Neural progenitor cell (in vitro differentiated cells): Measurements from ENCODE around the gene GPNMB. TPM values are rescaled to one million over a fixed set of nuclear protein-coding genes. Genes with fewer than 3 reads are reported as not detected.

ENCODE experiments used
- DNase-seq: peaks from one replicate; pipeline ENCODE4 v3.0.0-alpha.2; 2016; ENCODE audit warnings: low spot score
- H2AFZ ChIP-seq: fragments of 200-600 bp; sonication (generic); replicated peaks from 2 replicates; pipeline ENCODE4 v1.6.1; 2016; ENCODE audit warnings: antibody characterized with exemption
- H3F3A ChIP-seq: fragments of 200-600 bp; sonication (generic); 2 replicates; pipeline ENCODE4 v1.6.1; 2016; ENCODE audit warnings: antibody characterized with exemption, low read depth
- H3K27ac ChIP-seq: fragments of 200-600 bp; sonication (generic); 2 replicates; pipeline ENCODE4 v1.5.1; 2016; ENCODE audit warnings: mild to moderate bottlenecking
- H3K27me3 ChIP-seq: fragments of 200-600 bp; sonication (generic); 2 replicates; pipeline ENCODE4 v1.6.1; 2016; ENCODE audit warnings: mild to moderate bottlenecking, moderate library complexity
- H3K36me3 ChIP-seq: fragments of 200-600 bp; sonication (generic); 2 replicates; pipeline ENCODE4 v1.5.1; 2016
- H3K4me1 ChIP-seq: fragments of 200-600 bp; sonication (generic); 2 replicates; pipeline ENCODE4 v1.6.1; 2016; ENCODE audit warnings: mixed run types
- H3K4me2 ChIP-seq: fragments of 200-600 bp; sonication (generic); 2 replicates; pipeline ENCODE4 v1.6.1; 2016
- H3K4me3 ChIP-seq: fragments of 200-600 bp; sonication (generic); 2 replicates; pipeline ENCODE4 v1.5.1; 2016
- H3K79me2 ChIP-seq: fragments of 200-600 bp; sonication (generic); 2 replicates; pipeline ENCODE4 v1.6.1; 2016; ENCODE audit warnings: low read depth
- H3K9ac ChIP-seq: fragments of 200-600 bp; sonication (generic); 2 replicates; pipeline ENCODE4 v1.6.1; 2016
- H3K9me3 ChIP-seq: fragments of 200-600 bp; sonication (generic); 2 replicates; pipeline ENCODE4 v1.5.1; 2016; ENCODE audit warnings: low read depth
- H4K20me1 ChIP-seq: fragments of 200-600 bp; sonication (generic); 2 replicates; pipeline ENCODE4 v1.6.1; 2016; ENCODE audit warnings: low read depth
- H3K27ac Mint-ChIP-seq: 3 replicates; pipeline ENCODE4 v1.8.0; 2021; ENCODE audit warnings: mixed read lengths
- H3K27me3 Mint-ChIP-seq: 2 replicates; pipeline ENCODE4 v1.8.0; 2022; ENCODE audit warnings: low read depth, mild to moderate bottlenecking, inconsistent platforms, moderate library complexity, mixed read lengths; ENCODE audit not compliant: insufficient read depth
- H3K36me3 Mint-ChIP-seq: 3 replicates; pipeline ENCODE4 v1.8.0; 2021; ENCODE audit warnings: mixed read lengths
- H3K4me1 Mint-ChIP-seq: 3 replicates; pipeline ENCODE4 v1.8.0; 2021; ENCODE audit warnings: mixed read lengths
- H3K4me3 Mint-ChIP-seq: 3 replicates; pipeline ENCODE4 v1.8.0; 2021; ENCODE audit warnings: mild to moderate bottlenecking, moderate library complexity, mixed read lengths
- H3K9me3 Mint-ChIP-seq: 3 replicates; pipeline ENCODE4 v1.8.0; 2020; ENCODE audit warnings: mixed read lengths
- EZH2 ChIP-seq: fragments of 200-600 bp; sonication (generic); IDR thresholded peaks from 2 replicates; pipeline ENCODE4 v1.6.1; 2017; ENCODE audit warnings: antibody characterized with exemption, mild to moderate bottlenecking, moderate library complexity
- EZH2phosphoT487 ChIP-seq: fragments of 200-600 bp; sonication (generic); IDR thresholded peaks from 2 replicates; pipeline ENCODE4 v1.6.1; 2017; ENCODE audit warnings: antibody characterized with exemption
- total RNA-seq: library from RNA; depleted of rRNA; stranded (reverse); fragments of >200 nt; gene quantifications from 2 replicates; pipeline ENCODE4 v1.2.3, GENCODE V29; 2015; ENCODE audit warnings: low replicate concordance
- TF ChIP-seq, protein P1 (sequence below): fragments of 200-600 bp; sonication (generic); IDR thresholded peaks from 2 replicates; pipeline ENCODE4 v1.5.1; 2017; ENCODE audit warnings: antibody characterized with exemption, mild to moderate bottlenecking

GPNMB gene
- total RNA-seq, 1 donor from 2014 or later, result not detected

DNA sequence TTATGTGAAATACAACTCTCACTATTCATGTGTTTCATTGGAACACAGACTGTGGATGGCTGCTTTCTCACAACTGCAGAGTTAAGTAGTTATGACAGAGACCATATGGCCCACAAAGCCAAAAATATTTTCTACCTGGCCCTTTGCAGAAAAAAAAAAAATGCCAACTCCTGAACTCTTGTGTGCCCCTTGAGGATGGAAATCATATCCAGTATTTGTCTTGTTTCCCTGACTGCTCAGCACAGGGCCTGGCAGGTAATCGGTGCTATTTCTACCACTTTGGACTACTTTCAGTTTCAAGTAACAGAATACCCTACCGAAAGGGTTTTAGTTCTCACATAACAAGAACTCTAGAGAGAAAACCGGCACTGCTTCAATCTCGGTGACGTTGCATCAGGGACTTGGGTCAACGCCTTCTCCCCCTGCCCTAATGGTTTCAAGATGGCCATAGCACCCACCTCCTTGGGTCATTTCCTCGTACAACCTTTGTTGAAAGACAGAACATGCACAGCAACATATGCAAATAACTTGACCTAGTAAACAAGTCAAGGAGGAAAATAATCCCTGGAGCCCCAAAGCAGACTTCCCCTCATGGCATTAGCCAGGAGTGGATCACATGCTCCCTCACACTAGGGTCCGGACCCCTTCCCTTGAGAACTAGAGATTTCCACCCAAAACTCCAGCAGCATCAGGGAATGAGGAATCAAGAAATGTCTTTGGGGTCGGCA lies 11.8 kb upstream of the GPNMB start:
- H2AFZ ChIP-seq, result no peak overlapping the region
- Mint-ChIP-seq H3K36me3 (no peaks in the 10 kb centered on the region), H3K4me3 (no peak overlapping the region), H3K27me3 (no peaks in the 10 kb centered on the region), H3K4me1 (peaks cover 13% of the 10 kb centered on the region), H3K9me3 (no peaks in the 10 kb centered on the region), H3K27ac (no peak overlapping the region)
- no peak overlapping the region for H3K4me2 ChIP-seq
- no peak overlapping the region for H3K9ac ChIP-seq
- DNase-seq, result no peak
- H3K9me3 ChIP-seq, result no peaks in the 10 kb centered on the region
- H3K27ac ChIP-seq, result no peak overlapping the region
- H3K4me1 ChIP-seq, result peaks cover 6% of the 10 kb centered on the region
- no peak overlapping the region for H3K4me3 ChIP-seq
- H3F3A ChIP-seq, result peaks cover 10% of the 10 kb centered on the region
- no peaks in the 10 kb centered on the region for H3K27me3 ChIP-seq
- no peaks in the 10 kb centered on the region for H3K79me2 ChIP-seq
- no peaks in the 10 kb centered on the region for H4K20me1 ChIP-seq
- no peaks in the 10 kb centered on the region for H3K36me3 ChIP-seq
- TF ChIP-seq EZH2phosphoT487 (no peak), EZH2 (no peak)
- TF ChIP-seq, protein P1, sequence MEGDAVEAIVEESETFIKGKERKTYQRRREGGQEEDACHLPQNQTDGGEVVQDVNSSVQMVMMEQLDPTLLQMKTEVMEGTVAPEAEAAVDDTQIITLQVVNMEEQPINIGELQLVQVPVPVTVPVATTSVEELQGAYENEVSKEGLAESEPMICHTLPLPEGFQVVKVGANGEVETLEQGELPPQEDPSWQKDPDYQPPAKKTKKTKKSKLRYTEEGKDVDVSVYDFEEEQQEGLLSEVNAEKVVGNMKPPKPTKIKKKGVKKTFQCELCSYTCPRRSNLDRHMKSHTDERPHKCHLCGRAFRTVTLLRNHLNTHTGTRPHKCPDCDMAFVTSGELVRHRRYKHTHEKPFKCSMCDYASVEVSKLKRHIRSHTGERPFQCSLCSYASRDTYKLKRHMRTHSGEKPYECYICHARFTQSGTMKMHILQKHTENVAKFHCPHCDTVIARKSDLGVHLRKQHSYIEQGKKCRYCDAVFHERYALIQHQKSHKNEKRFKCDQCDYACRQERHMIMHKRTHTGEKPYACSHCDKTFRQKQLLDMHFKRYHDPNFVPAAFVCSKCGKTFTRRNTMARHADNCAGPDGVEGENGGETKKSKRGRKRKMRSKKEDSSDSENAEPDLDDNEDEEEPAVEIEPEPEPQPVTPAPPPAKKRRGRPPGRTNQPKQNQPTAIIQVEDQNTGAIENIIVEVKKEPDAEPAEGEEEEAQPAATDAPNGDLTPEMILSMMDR, result no peak

DNA sequence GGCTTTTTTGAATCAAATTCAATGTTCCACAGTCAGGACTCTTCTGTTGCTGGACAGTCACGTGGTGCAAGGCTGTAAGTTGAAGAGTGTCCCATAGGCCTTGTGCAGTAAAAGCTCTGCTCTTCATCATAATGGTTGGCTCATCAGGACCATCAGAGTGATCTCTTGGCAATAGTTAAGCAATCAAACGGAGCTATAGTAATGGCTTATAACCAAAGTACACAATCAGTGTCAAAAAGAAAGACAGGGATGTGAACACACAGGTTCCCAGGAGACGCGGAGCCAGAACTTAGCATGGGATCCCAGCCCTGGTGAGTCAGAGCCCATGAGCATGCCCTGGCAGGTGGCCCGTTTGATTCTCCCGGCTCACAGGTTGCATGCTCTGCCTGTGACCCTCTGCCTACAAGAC lies 10.8 kb upstream of the GPNMB start:
- H3F3A ChIP-seq, result peaks cover 4% of the 10 kb centered on the region
- H3K9ac ChIP-seq, result no peak overlapping the region
- Mint-ChIP-seq H3K36me3 (no peaks in the 10 kb centered on the region), H3K27me3 (no peaks in the 10 kb centered on the region), H3K9me3 (no peaks in the 10 kb centered on the region), H3K4me1 (peaks cover 6% of the 10 kb centered on the region), H3K27ac (no peak overlapping the region), H3K4me3 (no peak overlapping the region)
- no peaks in the 10 kb centered on the region for H3K9me3 ChIP-seq
- H3K4me3 ChIP-seq, result no peak overlapping the region
- no peak for TF ChIP-seq EZH2
- TF ChIP-seq, protein P1, result no peak
- TF ChIP-seq EZH2phosphoT487, result no peak
- H3K4me1 ChIP-seq, result no peaks in the 10 kb centered on the region
- no peak overlapping the region for H3K4me2 ChIP-seq
- H3K27ac ChIP-seq, result no peak overlapping the region
- H3K79me2 ChIP-seq, result no peaks in the 10 kb centered on the region
- no peak overlapping the region for H2AFZ ChIP-seq
- no peaks in the 10 kb centered on the region for H3K27me3 ChIP-seq
- H3K36me3 ChIP-seq, result no peaks in the 10 kb centered on the region
- DNase-seq, result no peak
- no peaks in the 10 kb centered on the region for H4K20me1 ChIP-seq

DNA sequence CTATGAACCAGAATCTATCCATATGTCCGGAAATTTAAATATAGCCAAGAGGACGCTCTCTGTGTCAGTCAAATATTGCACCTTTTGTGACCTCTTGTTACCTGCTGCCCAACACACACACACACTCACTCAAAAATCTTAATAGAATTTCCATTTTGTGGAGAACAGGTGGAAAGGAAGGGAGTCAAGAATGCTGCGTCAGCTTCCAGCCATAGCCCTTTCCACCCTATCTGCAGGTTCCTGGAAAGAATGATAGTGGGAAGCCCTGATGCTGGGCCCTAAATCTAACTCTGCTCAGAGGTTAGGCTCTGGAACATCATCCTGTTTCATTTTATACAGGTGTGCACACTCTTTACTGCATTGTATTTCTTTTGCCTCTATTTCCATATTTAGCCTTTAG lies 9.6 kb upstream of the GPNMB start:
- H2AFZ ChIP-seq, result no peak overlapping the region
- Mint-ChIP-seq H3K27ac (no peak overlapping the region), H3K9me3 (no peaks in the 10 kb centered on the region), H3K4me1 (no peaks in the 10 kb centered on the region), H3K27me3 (no peaks in the 10 kb centered on the region), H3K36me3 (no peaks in the 10 kb centered on the region), H3K4me3 (no peak overlapping the region)
- no peaks in the 10 kb centered on the region for H3K9me3 ChIP-seq
- no peak overlapping the region for H3K4me3 ChIP-seq
- H3K36me3 ChIP-seq, result no peaks in the 10 kb centered on the region
- H3F3A ChIP-seq, result no peaks in the 10 kb centered on the region
- H3K9ac ChIP-seq, result no peak overlapping the region
- DNase-seq, result no peak
- H3K79me2 ChIP-seq, result no peaks in the 10 kb centered on the region
- no peak overlapping the region for H3K27ac ChIP-seq
- no peaks in the 10 kb centered on the region for H3K27me3 ChIP-seq
- no peak overlapping the region for H3K4me2 ChIP-seq
- no peaks in the 10 kb centered on the region for H4K20me1 ChIP-seq
- TF ChIP-seq, protein P1, result no peak
- TF ChIP-seq EZH2, result no peak
- no peak for TF ChIP-seq EZH2phosphoT487
- no peaks in the 10 kb centered on the region for H3K4me1 ChIP-seq
